Effector CD4-positive, alpha-beta T cell (primary cell): Measurements from ENCODE around the gene PPP1R2.

Experiments used
- DNase-seq: peaks from one replicate; pipeline ENCODE4 v3.0.0-alpha.2; 2020

Gene PPP1R2

GRCh38 chr3:195565716-195566115 lies 22.6 kb upstream of the PPP1R2 start:
- no peak for DNase-seq

GRCh38 chr3:195563317-195563716 lies 20.2 kb upstream of the PPP1R2 start:
- no peak for DNase-seq

GRCh38 chr3:195559723-195560409 lies 16.7 kb upstream of the PPP1R2 start:
- no peak for DNase-seq

GRCh38 chr3:195558602-195559001 lies 15.5 kb upstream of the PPP1R2 start:
- peak; percentile 23 for DNase-seq

GRCh38 chr3:195557322-195557721 lies 14.2 kb upstream of the PPP1R2 start:
- no peak for DNase-seq

- no peak for DNase-seq
Observed at GRCh38 chr3:195556390-195556789, 13.3 kb upstream of the PPP1R2 start.

- DNase-seq: no peak
Observed at GRCh38 chr3:195555110-195555509, 12.0 kb upstream of the PPP1R2 start.

GRCh38 chr3:195554458-195554857 lies 11.3 kb upstream of the PPP1R2 start:
- DNase-seq: no peak

- no peak for DNase-seq
Observed at GRCh38 chr3:195553268-195553667, 10.1 kb upstream of the PPP1R2 start.

- no peak for DNase-seq
Observed at GRCh38 chr3:195551381-195551978, 8.4 kb upstream of the PPP1R2 start.

GRCh38 chr3:195550723-195551122 lies 7.6 kb upstream of the PPP1R2 start:
- DNase-seq: no peak

- peak; percentile 80 for DNase-seq
Observed at GRCh38 chr3:195549931-195550519, 6.9 kb upstream of the PPP1R2 start.

- no peak for DNase-seq
Observed at GRCh38 chr3:195548987-195549386, 5.9 kb upstream of the PPP1R2 start.

GRCh38 chr3:195548501-195548900 lies 5.4 kb upstream of the PPP1R2 start:
- no peak for DNase-seq

GRCh38 chr3:195548006-195548405 lies 4.9 kb upstream of the PPP1R2 start:
- no peak for DNase-seq

- peak; percentile 28 for DNase-seq
Observed at GRCh38 chr3:195546130-195546560, 3.0 kb upstream of the PPP1R2 start.

- DNase-seq: no peak
Observed at GRCh38 chr3:195544634-195545033, 1.5 kb upstream of the PPP1R2 start.

GRCh38 chr3:195544230-195544536 lies 1.1 kb upstream of the PPP1R2 start:
- DNase-seq: no peak

- no peak for DNase-seq
Observed at GRCh38 chr3:195543500-195544229, 540 bp upstream of the PPP1R2 start.

GRCh38 chr3:195542316-195542697 lies 818 bp downstream of the PPP1R2 start:
- no peak for DNase-seq

- DNase-seq: no peak
Observed at GRCh38 chr3:195540511-195540910, 2.6 kb downstream of the PPP1R2 start.

- no peak for DNase-seq
Observed at GRCh38 chr3:195540027-195540426, 3.1 kb downstream of the PPP1R2 start.

- no peak for DNase-seq
Observed at GRCh38 chr3:195539479-195539878, 3.6 kb downstream of the PPP1R2 start.

- peak; percentile 36 for DNase-seq
Observed at GRCh38 chr3:195537995-195538394, 5.1 kb downstream of the PPP1R2 start.
